OCI-LY1 (cell line): ENCODE data around the gene SCGB3A1.

Experiments
- H2AFZ ChIP-seq: fragments of 200-600 bp; sonication (generic), shearing (Covaris generic); 2 replicates; pipeline ENCODE4 v1.6.0; 2014; ENCODE audit warnings: antibody characterized with exemption, mild to moderate bottlenecking, low read length
- H3F3A ChIP-seq: fragments of 200-600 bp; sonication (generic), shearing (Covaris generic); 2 replicates; pipeline ENCODE4 v1.6.0; 2014; ENCODE audit warnings: mild to moderate bottlenecking, antibody characterized with exemption, low read length, moderate library complexity; ENCODE audit not compliant: insufficient read depth
- H3K27ac ChIP-seq: fragments of 200-600 bp; sonication (generic); 2 replicates; pipeline ENCODE4 v1.5.1; 2014; ENCODE audit warnings: low read length, mixed run types, mild to moderate bottlenecking, low read depth; ENCODE audit not compliant: poor library complexity, severe bottlenecking
- H3K27me3 ChIP-seq: fragments of 200-600 bp; sonication (generic); 2 replicates; pipeline ENCODE4 v1.6.0; 2014; ENCODE audit warnings: antibody characterized with exemption, mild to moderate bottlenecking, low read length, moderate library complexity; ENCODE audit not compliant: insufficient read depth
- H3K36me3 ChIP-seq: fragments of 200-600 bp; sonication (generic); 2 replicates; pipeline ENCODE4 v1.6.1; 2014; ENCODE audit warnings: mild to moderate bottlenecking, antibody characterized with exemption, low read length, moderate library complexity, mixed read lengths; ENCODE audit not compliant: insufficient read depth
- H3K4me1 ChIP-seq: fragments of 200-600 bp; sonication (generic); 2 replicates; pipeline ENCODE4 v1.5.1; 2014; ENCODE audit warnings: mild to moderate bottlenecking, low read length, moderate library complexity; ENCODE audit not compliant: insufficient read depth, severe bottlenecking
- H3K4me2 ChIP-seq: fragments of 200-600 bp; sonication (generic), shearing (Covaris generic); 2 replicates; pipeline ENCODE4 v1.6.1; 2014; ENCODE audit warnings: low read length
- H3K4me3 ChIP-seq: fragments of 200-600 bp; sonication (generic); 2 replicates; pipeline ENCODE4 v1.5.1; 2014; ENCODE audit warnings: low read length, low read depth, mild to moderate bottlenecking, mixed read lengths; ENCODE audit not compliant: poor library complexity, severe bottlenecking
- H3K79me2 ChIP-seq: fragments of 200-600 bp; shearing (Covaris generic); 2 replicates; pipeline ENCODE4 v1.6.1; 2016; ENCODE audit warnings: mixed run types, low read length, mixed read lengths; ENCODE audit not compliant: insufficient read depth
- H3K9ac ChIP-seq: fragments of 200-600 bp; sonication (generic), shearing (Covaris generic); 2 replicates; pipeline ENCODE4 v1.6.1; 2014; ENCODE audit warnings: mild to moderate bottlenecking, low read length, mixed read lengths
- H3K9me2 ChIP-seq: fragments of 200-600 bp; sonication (generic), shearing (Covaris generic); 2 replicates; pipeline ENCODE4 v1.6.1; 2014; ENCODE audit warnings: low read depth, mild to moderate bottlenecking, low read length, mixed read lengths
- H3K9me3 ChIP-seq: fragments of 200-600 bp; shearing (Covaris generic); 2 replicates; pipeline ENCODE4 v1.6.1; 2014; ENCODE audit warnings: low read length, mixed read lengths
- H4K20me1 ChIP-seq: fragments of 200-600 bp; sonication (generic), shearing (Covaris generic); 2 replicates; pipeline ENCODE4 v1.6.0; 2016; ENCODE audit warnings: mild to moderate bottlenecking, low read length; ENCODE audit not compliant: insufficient read depth
- EZH2 ChIP-seq: fragments of 200-600 bp; sonication (generic), shearing (Covaris generic); IDR thresholded peaks from 2 replicates; pipeline ENCODE4 v1.8.0; 2017; ENCODE audit warnings: borderline replicate concordance, mixed run types, mild to moderate bottlenecking, antibody characterized with exemption, low read length, moderate library complexity, mixed read lengths
- TF ChIP-seq, protein P1 (sequence below): fragments of 200-600 bp; sonication (generic), shearing (Covaris generic); IDR thresholded peaks from 2 replicates; pipeline ENCODE4 v1.5.1; 2017; ENCODE audit warnings: mild to moderate bottlenecking, antibody characterized with exemption, low read length, moderate library complexity, mixed read lengths

SCGB3A1 gene

GRCh38 chr5:180605554-180606214, 14.4 kb upstream of the SCGB3A1 start:
- no peaks in the 10 kb centered on the region for H3K36me3 ChIP-seq
- no peak overlapping the region for H3K9ac ChIP-seq
- no peak overlapping the region for H3K27ac ChIP-seq
- H3K79me2 ChIP-seq, result no peaks in the 10 kb centered on the region
- no peak overlapping the region for H3K4me3 ChIP-seq
- no peak overlapping the region for H3K4me2 ChIP-seq
- no peaks in the 10 kb centered on the region for H3K4me1 ChIP-seq
- no peak overlapping the region for H2AFZ ChIP-seq
- no peaks in the 10 kb centered on the region for H4K20me1 ChIP-seq
- H3K9me3 ChIP-seq, result no peaks in the 10 kb centered on the region
- H3K9me2 ChIP-seq, result no peaks in the 10 kb centered on the region
- TF ChIP-seq, protein P1, sequence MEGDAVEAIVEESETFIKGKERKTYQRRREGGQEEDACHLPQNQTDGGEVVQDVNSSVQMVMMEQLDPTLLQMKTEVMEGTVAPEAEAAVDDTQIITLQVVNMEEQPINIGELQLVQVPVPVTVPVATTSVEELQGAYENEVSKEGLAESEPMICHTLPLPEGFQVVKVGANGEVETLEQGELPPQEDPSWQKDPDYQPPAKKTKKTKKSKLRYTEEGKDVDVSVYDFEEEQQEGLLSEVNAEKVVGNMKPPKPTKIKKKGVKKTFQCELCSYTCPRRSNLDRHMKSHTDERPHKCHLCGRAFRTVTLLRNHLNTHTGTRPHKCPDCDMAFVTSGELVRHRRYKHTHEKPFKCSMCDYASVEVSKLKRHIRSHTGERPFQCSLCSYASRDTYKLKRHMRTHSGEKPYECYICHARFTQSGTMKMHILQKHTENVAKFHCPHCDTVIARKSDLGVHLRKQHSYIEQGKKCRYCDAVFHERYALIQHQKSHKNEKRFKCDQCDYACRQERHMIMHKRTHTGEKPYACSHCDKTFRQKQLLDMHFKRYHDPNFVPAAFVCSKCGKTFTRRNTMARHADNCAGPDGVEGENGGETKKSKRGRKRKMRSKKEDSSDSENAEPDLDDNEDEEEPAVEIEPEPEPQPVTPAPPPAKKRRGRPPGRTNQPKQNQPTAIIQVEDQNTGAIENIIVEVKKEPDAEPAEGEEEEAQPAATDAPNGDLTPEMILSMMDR, result peak; percentile 81
- no peak for TF ChIP-seq EZH2
- H3F3A ChIP-seq, result no peaks in the 10 kb centered on the region
- no peaks in the 10 kb centered on the region for H3K27me3 ChIP-seq

DNA sequence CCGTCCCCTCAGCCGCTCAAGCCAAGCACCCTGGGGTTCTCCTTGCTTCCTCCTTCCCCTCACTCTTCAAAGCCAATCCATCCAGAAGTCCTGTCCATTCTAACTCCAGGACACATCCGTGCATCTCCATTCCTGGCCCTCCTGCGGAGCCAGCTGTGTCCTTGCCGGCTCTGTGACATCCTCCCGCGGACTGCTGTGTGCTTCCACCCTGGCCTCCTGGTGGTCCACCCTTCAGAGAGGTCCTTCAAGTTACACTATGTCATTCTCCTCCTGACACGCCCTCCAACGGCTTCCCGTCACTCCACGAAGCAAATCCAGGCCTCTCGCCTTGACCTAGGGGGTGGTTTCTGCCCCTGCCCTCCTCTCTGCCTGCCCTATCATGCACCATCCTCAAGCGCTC, 13.0 kb upstream of the SCGB3A1 start:
- Histone ChIP-seq H4K20me1 (no peaks in the 10 kb centered on the region), H3K79me2 (no peaks in the 10 kb centered on the region), H3K27me3 (no peaks in the 10 kb centered on the region), H3F3A (no peaks in the 10 kb centered on the region), H3K9ac (no peak overlapping the region), H3K4me3 (no peak overlapping the region), H3K9me2 (no peaks in the 10 kb centered on the region), H2AFZ (no peak overlapping the region), H3K9me3 (no peaks in the 10 kb centered on the region), H3K27ac (no peak overlapping the region), H3K4me1 (no peaks in the 10 kb centered on the region), H3K4me2 (no peak overlapping the region), H3K36me3 (no peaks in the 10 kb centered on the region)
- TF ChIP-seq EZH2, result no peak
- TF ChIP-seq, protein P1, result no peak

DNA sequence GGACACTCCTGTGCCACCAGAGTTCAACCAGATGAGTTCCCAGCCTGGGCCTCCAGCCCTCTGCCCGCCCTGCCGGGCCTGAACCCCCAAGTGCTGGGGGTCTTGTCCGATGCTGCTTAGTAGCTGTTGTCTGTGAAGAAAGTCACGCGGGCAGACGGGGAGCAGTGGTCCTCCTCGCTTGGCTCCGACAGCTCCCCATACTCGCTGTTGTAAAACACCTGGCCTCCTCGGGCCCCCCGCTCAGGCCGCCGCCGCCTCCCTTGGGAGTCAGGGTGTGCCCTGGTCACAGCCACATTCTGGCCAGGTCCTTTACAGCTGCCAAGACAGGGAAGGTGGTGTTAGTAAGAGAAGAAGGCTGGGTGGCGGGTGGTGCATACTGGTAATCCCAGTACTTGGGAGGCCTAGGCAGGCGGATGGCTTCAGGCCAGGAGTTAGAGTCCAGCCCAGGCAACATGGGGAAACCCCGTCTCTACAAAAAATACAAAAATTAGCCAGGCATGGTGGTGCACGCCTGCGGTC, 11.8 kb upstream of the SCGB3A1 start:
- Histone ChIP-seq H4K20me1 (no peaks in the 10 kb centered on the region), H3K9me2 (no peaks in the 10 kb centered on the region), H3K27me3 (no peaks in the 10 kb centered on the region), H3K27ac (no peak overlapping the region), H3K9ac (no peak overlapping the region), H3K4me1 (no peaks in the 10 kb centered on the region), H3K4me3 (no peak overlapping the region), H3K9me3 (no peaks in the 10 kb centered on the region), H3K36me3 (no peaks in the 10 kb centered on the region), H3F3A (no peaks in the 10 kb centered on the region), H2AFZ (no peak overlapping the region), H3K4me2 (no peak overlapping the region), H3K79me2 (no peaks in the 10 kb centered on the region)
- TF ChIP-seq EZH2, result no peak
- TF ChIP-seq, protein P1, result no peak
